K562 (cell line): ENCODE measurements around the gene CUL2.

Source experiments
- CC2D1A ChIP-seq: fragments of 450-650 bp; IDR thresholded peaks from 2 replicates; pipeline ENCODE4 v1.6.1; 2017; ENCODE audit warnings: mild to moderate bottlenecking
- CCNT2 ChIP-seq: IDR thresholded peaks from 2 replicates; pipeline ENCODE4 v1.6.1; 2011; ENCODE audit warnings: borderline replicate concordance, low read depth, mild to moderate bottlenecking, moderate library complexity, mixed read lengths, low read length; ENCODE audit not compliant: insufficient read length; ENCODE audit errors: extremely low read depth
- FOS ChIP-seq: IDR thresholded peaks from 3 replicates; pipeline ENCODE4 v1.6.1; 2011; ENCODE audit not compliant: insufficient read length; ENCODE audit errors: extremely low read depth
- GTF2F1 ChIP-seq: IDR thresholded peaks from 2 replicates; pipeline ENCODE4 v1.6.1; 2011; ENCODE audit warnings: low read depth, low read length, improper control_type of control experiment
- HLTF ChIP-seq: fragments of 450-650 bp; IDR thresholded peaks from 2 replicates; pipeline ENCODE4 v1.6.1; 2016
- NELFE ChIP-seq: IDR thresholded peaks from 2 replicates; pipeline ENCODE4 v1.6.1; 2011; ENCODE audit warnings: mild to moderate bottlenecking; ENCODE audit not compliant: insufficient read depth, insufficient read length
- POLR2A ChIP-seq: fragments of 450-650 bp; conservative IDR thresholded peaks from 2 replicates; pipeline ENCODE4 v1.6.1; 2016
- RCOR1 ChIP-seq, 2 experiments: IDR thresholded peaks; 2 replicates each; pipeline ENCODE4 v1.6.1; 2012; ENCODE audit warnings: low read depth in 2 of 2, low read length in 2 of 2, borderline replicate concordance in 1 of 2, improper control_type of control experiment in 1 of 2
- TAF1 ChIP-seq: IDR thresholded peaks from 2 replicates; pipeline ENCODE4 v1.6.1; 2011; ENCODE audit warnings: mild to moderate bottlenecking, low read length, moderate library complexity; ENCODE audit not compliant: insufficient read depth, control insufficient read depth, severe bottlenecking; ENCODE audit errors: extremely low read depth
- ZBTB1 ChIP-seq: sonication (generic); formaldehyde crosslinking; IDR thresholded peaks from 2 replicates; pipeline ENCODE4 v1.8.1; 2023; ENCODE audit warnings: missing genetic modification reagents, low read depth, mild to moderate bottlenecking, borderline replicate concordance
- ZFP36 ChIP-seq: fragments of 150-350 bp; IDR thresholded peaks from 2 replicates; pipeline ENCODE4 v1.6.1; 2018; ENCODE audit warnings: low read length, low read depth; ENCODE audit not compliant: partially characterized antibody
- TF ChIP-seq, protein P1 (sequence below): sonication (generic); formaldehyde crosslinking; IDR thresholded peaks from 2 replicates; pipeline ENCODE4 v1.8.0; 2022; ENCODE audit warnings: missing genetic modification reagents, mild to moderate bottlenecking, borderline replicate concordance
- TF ChIP-seq, protein P2 (sequence below), 2 experiments: fragments of 450-650 bp in 1 of 2; sonication (generic) in 1 of 2; formaldehyde crosslinking in 1 of 2; IDR thresholded peaks; 2 replicates each; pipeline versions ENCODE4 v1.7.1 to v1.9.0; 2016 to 2022; ENCODE audit warnings: inconsistent platforms in 1 of 2, mild to moderate bottlenecking in 1 of 2, missing genetic modification reagents in 1 of 2
- TF ChIP-seq, protein P3 (sequence below), 3 experiments: IDR thresholded peaks in 2 of 3; conservative IDR thresholded peaks in 1 of 3; 2 replicates each; pipeline ENCODE4 v1.5.1; 2011 to 2012; ENCODE audit warnings: low read length in 3 of 3, mild to moderate bottlenecking in 3 of 3, control low read depth in 2 of 3, improper control_type of control experiment in 1 of 3, inconsistent platforms in 1 of 3, low read depth in 1 of 3, mixed read lengths in 1 of 3, moderate library complexity in 1 of 3; ENCODE audit not compliant: insufficient read depth in 2 of 3

DNA sequence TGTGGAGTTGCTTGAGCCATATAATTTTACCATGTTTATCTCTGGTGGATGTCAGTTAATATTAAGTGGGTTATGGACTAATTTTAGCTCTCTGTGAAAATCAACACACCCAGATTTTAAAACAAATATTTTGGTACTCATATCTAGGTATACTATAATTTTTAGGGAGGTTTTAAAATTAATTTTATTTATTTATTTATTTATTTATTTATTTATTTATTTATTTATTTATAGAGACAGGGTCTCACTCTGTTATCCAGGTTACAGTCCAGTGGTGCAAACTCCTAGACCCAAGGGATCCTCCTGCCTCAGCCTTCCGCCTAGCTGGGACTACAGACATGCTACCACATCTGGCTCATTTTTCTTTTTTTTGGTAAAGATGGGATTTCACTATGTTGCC, 29.2 kb upstream of the CUL2 start:
- TF ChIP-seq CC2D1A (no peak), ZBTB1 (CRISPR knock-in tag) (no peak), HLTF (no peak), TAF1 (no peak), GTF2F1 (no peak), CCNT2 (no peak), POLR2A (no peak), ZFP36 (no peak), FOS (no peak), NELFE (no peak), RCOR1 (IDR thresholded peaks at IDR 0.05; ENCODE audit: borderline replicate concordance in 1 of 2, low read depth in 2 of 2, low read length in 2 of 2) (no peak)
- TF ChIP-seq, protein P1, sequence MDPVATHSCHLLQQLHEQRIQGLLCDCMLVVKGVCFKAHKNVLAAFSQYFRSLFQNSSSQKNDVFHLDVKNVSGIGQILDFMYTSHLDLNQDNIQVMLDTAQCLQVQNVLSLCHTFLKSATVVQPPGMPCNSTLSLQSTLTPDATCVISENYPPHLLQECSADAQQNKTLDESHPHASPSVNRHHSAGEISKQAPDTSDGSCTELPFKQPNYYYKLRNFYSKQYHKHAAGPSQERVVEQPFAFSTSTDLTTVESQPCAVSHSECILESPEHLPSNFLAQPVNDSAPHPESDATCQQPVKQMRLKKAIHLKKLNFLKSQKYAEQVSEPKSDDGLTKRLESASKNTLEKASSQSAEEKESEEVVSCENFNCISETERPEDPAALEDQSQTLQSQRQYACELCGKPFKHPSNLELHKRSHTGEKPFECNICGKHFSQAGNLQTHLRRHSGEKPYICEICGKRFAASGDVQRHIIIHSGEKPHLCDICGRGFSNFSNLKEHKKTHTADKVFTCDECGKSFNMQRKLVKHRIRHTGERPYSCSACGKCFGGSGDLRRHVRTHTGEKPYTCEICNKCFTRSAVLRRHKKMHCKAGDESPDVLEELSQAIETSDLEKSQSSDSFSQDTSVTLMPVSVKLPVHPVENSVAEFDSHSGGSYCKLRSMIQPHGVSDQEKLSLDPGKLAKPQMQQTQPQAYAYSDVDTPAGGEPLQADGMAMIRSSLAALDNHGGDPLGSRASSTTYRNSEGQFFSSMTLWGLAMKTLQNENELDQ (CRISPR knock-in tag): no peak
- TF ChIP-seq, protein P2, sequence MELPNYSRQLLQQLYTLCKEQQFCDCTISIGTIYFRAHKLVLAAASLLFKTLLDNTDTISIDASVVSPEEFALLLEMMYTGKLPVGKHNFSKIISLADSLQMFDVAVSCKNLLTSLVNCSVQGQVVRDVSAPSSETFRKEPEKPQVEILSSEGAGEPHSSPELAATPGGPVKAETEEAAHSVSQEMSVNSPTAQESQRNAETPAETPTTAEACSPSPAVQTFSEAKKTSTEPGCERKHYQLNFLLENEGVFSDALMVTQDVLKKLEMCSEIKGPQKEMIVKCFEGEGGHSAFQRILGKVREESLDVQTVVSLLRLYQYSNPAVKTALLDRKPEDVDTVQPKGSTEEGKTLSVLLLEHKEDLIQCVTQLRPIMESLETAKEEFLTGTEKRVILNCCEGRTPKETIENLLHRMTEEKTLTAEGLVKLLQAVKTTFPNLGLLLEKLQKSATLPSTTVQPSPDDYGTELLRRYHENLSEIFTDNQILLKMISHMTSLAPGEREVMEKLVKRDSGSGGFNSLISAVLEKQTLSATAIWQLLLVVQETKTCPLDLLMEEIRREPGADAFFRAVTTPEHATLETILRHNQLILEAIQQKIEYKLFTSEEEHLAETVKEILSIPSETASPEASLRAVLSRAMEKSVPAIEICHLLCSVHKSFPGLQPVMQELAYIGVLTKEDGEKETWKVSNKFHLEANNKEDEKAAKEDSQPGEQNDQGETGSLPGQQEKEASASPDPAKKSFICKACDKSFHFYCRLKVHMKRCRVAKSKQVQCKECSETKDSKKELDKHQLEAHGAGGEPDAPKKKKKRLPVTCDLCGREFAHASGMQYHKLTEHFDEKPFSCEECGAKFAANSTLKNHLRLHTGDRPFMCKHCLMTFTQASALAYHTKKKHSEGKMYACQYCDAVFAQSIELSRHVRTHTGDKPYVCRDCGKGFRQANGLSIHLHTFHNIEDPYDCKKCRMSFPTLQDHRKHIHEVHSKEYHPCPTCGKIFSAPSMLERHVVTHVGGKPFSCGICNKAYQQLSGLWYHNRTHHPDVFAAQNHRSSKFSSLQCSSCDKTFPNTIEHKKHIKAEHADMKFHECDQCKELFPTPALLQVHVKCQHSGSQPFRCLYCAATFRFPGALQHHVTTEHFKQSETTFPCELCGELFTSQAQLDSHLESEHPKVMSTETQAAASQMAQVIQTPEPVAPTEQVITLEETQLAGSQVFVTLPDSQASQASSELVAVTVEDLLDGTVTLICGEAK (IDR thresholded peaks at IDR 0.05): no peak
- TF ChIP-seq, protein P2 (CRISPR knock-in tag; IDR thresholded peaks at IDR 0.05): no peak
- TF ChIP-seq, protein P3, sequence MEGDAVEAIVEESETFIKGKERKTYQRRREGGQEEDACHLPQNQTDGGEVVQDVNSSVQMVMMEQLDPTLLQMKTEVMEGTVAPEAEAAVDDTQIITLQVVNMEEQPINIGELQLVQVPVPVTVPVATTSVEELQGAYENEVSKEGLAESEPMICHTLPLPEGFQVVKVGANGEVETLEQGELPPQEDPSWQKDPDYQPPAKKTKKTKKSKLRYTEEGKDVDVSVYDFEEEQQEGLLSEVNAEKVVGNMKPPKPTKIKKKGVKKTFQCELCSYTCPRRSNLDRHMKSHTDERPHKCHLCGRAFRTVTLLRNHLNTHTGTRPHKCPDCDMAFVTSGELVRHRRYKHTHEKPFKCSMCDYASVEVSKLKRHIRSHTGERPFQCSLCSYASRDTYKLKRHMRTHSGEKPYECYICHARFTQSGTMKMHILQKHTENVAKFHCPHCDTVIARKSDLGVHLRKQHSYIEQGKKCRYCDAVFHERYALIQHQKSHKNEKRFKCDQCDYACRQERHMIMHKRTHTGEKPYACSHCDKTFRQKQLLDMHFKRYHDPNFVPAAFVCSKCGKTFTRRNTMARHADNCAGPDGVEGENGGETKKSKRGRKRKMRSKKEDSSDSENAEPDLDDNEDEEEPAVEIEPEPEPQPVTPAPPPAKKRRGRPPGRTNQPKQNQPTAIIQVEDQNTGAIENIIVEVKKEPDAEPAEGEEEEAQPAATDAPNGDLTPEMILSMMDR (IDR thresholded peaks at IDR 0.05 in 2 of 3, conservative IDR thresholded peaks at IDR 0.05 in 1 of 3; ENCODE audit: insufficient read depth in 2 of 3, low read depth in 1 of 3, low read length in 3 of 3): no peak
